Activated T-helper 1 cell treated with anti-CD3 and anti-CD28 coated beads, Interleukin-2, amount 50 U/mL, for 16 hours (primary cell): ENCODE data around the gene CRYL1.
A peak's percentile ranks its signal among the peaks of the same experiment; 100 is the strongest.

Experiments used
- DNase-seq, 2 donors: peaks; one replicate each; pipeline ENCODE4 v3.0.0-alpha.2; 2020; ENCODE audit warnings: low read depth in 1 of 2, low spot score in 1 of 2

Gene CRYL1

GRCh38 chr13:20495087-20496023 is 30.3 kb downstream of the CRYL1 start:
- DNase-seq = peak in 1 of 2 donors; percentile 37

- DNase-seq = no peak
Observed at GRCh38 chr13:20494656-20495055, 31.0 kb downstream of the CRYL1 start.

GRCh38 chr13:20492641-20493040 is 33.0 kb downstream of the CRYL1 start:
- DNase-seq = peak in 1 of 2 donors; percentile 11

- DNase-seq = no peak
Observed at GRCh38 chr13:20491926-20492435, 33.7 kb downstream of the CRYL1 start.

GRCh38 chr13:20489185-20489820 is 36.4 kb downstream of the CRYL1 start:
- DNase-seq = no peak

- no peak for DNase-seq
Observed at GRCh38 chr13:20487927-20488326, 37.7 kb downstream of the CRYL1 start.

- DNase-seq = no peak
Observed at GRCh38 chr13:20482787-20483186, 42.9 kb downstream of the CRYL1 start.

- DNase-seq = no peak
Observed at GRCh38 chr13:20482275-20482761, 43.3 kb downstream of the CRYL1 start.

GRCh38 chr13:20477394-20477793 is 48.3 kb downstream of the CRYL1 start:
- no peak for DNase-seq

GRCh38 chr13:20475927-20476691 is 49.5 kb downstream of the CRYL1 start:
- DNase-seq = peak; percentile 20 to 42

GRCh38 chr13:20474515-20474914 is 51.1 kb downstream of the CRYL1 start:
- no peak for DNase-seq

GRCh38 chr13:20473888-20474287 is 51.8 kb downstream of the CRYL1 start:
- DNase-seq = no peak

GRCh38 chr13:20473139-20473538 is 52.5 kb downstream of the CRYL1 start:
- no peak for DNase-seq

- no peak for DNase-seq
Observed at GRCh38 chr13:20472531-20472930, 53.1 kb downstream of the CRYL1 start.

GRCh38 chr13:20470136-20470535 is 55.5 kb downstream of the CRYL1 start:
- DNase-seq = no peak

GRCh38 chr13:20466371-20466770 is 59.3 kb downstream of the CRYL1 start:
- DNase-seq = no peak

GRCh38 chr13:20465218-20465879 is 60.3 kb downstream of the CRYL1 start:
- DNase-seq = no peak

GRCh38 chr13:20462921-20463320 is 62.7 kb downstream of the CRYL1 start:
- DNase-seq = no peak

- no peak for DNase-seq
Observed at GRCh38 chr13:20462533-20462915, 63.1 kb downstream of the CRYL1 start.

- DNase-seq = no peak
Observed at GRCh38 chr13:20461860-20462532, 63.7 kb downstream of the CRYL1 start.
